NCI-H446 treated with DMSO at 0.1 percent for 48 hours (cell line): ENCODE data around the gene LIN37.
"Not testable (repeated sequence)": the region's sequence is repeated elsewhere in the genome, so short reads cannot be mapped to it uniquely, and the experiment has no call there.

ENCODE experiments used
- DNase-seq: peaks from one replicate; lab custom pipeline; 2025; lab: John Stamatoyannopoulos, UW

Gene LIN37

DNA sequence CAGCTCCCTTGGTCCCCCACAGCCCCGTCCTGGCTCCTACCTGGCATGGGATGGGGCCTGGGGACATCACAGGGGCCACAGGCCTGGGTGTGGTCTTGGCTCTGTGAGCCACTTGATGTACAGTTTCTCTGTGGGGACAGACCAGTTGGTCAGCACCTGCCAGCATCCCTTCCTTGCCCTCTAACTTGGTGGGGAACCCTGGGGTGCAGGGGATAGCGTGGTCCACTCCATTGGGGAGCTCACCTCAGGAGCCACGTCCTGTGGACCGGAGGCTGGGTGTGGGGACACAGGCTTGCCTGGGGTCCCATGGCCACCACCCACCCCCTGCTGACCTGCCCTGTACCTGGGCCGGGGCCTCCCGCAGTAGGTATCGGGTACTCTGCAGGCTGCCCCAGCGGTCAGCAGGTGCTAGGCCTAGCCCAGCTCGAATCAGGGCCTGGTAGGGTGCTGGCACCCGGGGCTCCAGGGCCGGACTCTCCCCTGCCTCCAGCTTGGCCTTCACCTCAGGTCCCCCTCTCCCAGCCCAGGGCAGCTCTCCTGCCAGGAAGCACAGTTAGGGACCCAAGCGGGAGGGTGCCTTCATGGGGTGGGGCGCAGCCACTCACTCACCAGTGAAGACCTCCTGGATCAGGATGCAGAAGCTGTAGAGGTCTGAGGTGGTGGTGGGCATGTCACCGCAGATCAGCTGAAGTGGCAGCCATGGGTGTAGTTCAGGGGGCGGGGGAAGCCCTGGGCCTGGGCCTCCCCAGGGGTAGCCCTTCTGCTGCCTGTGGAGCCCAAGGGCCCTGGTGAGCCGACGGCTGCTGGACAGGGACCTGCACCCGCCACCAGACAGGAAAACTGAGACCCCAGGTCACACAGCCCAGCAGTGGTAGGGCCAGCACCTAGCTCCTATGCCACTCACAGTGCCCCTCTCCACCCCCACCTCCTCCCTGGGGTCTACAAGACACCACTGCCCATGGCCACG, 41.9 kb downstream of the LIN37 start:
- no peak for DNase-seq

DNA sequence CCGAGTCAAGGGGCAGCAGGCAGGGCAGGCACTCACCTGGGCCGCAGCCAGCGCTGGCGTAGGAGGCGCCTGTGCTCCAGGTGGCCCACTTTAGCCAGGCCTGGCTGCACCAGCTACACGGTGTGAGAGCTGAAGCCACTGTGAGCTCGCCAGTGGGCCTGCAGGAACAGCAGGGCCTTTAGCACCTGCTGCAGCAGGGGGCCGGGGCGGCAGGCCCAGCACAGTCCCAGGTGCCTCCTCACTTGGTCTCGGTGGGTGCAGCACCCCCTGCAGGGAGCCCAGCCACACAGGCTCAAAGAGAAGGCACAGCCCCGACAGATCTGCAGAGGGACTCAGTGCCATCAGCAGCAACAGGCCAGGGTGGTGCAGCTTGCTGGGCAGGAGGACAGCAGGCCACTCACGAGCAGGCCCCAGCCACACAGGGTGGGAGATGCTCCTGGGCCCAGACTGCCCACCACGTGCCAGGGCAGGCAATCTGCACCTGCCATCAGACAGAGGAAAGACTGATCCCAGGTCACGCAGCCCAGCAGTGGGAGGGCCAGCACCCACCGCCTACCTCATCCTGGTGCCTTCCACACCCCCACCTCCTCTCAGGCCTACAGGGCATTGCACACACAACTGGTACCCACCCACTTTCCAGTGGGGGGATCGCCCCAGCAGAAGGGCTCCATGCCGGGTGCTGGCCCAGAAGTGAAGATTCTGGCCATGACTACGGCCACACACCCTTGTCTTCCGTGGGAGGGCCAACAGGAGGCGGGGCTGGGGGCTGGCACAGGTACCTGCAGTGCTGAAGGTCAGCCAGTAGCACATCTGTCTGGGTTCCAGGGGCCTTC, 42.8 kb downstream of the LIN37 start:
- DNase-seq = no peak

DNA sequence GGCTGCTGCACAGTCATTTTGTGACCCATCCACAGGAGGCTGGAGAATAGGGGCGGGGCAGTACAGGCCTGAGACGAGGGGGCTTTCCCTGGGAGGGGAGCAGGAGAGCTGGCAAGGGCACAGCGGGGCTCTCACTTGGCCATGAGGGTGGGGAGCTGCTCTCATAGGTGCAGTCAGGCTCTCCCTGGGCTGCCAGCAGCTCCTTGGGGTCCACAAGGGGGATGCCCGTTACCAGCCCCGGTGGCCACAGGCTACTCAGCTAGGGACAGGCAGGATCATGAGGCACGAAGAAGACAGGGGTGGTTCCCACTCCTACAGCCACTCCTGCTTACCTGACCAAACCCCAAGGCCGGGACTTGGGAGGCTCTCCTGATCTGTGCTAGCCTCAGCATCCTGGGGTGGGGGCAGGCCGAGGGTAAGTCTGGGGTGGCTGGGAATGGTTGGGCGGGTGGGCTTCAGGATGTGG, 43.5 kb downstream of the LIN37 start:
- no peak for DNase-seq

DNA sequence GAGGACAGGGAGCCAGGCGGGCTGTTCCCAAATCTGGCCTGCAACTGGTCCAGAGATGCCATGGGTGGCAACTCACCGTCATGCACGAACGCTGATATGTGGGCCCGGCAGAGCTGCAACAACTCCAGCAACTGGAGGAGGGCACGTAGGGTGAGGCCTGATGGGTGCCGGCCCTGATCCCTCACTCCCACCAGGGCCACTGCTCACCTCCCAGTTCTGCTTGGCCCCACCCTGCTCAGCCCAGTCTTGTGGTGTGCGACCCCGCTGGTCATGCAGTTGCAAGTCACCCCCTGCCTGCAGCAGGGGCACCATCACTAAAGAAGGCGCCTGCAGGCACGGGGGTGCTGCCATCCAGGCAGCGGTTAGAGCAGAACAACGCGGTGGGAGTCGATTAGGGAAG, 43.9 kb downstream of the LIN37 start:
- DNase-seq = no peak

DNA sequence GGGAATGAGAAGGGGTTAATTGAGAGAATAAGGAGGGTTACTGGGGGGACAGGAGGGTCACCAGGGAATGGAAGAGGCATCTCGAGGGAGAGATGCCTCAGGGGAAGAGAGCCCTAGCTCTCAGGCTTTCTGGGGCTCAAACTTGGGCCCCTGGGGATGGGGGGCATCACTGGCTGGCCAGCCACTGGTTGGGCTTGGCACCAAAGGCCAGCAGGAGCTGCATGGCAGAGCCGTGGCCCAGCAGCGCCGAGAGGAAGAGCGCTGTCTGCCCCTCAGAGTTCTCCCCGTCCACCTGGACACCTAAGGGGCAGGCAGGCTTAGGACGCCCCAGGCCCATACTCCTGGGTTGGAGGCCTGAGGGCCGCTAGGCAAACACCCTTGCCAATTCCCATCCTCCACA, 44.5 kb downstream of the LIN37 start:
- DNase-seq = no peak

DNA sequence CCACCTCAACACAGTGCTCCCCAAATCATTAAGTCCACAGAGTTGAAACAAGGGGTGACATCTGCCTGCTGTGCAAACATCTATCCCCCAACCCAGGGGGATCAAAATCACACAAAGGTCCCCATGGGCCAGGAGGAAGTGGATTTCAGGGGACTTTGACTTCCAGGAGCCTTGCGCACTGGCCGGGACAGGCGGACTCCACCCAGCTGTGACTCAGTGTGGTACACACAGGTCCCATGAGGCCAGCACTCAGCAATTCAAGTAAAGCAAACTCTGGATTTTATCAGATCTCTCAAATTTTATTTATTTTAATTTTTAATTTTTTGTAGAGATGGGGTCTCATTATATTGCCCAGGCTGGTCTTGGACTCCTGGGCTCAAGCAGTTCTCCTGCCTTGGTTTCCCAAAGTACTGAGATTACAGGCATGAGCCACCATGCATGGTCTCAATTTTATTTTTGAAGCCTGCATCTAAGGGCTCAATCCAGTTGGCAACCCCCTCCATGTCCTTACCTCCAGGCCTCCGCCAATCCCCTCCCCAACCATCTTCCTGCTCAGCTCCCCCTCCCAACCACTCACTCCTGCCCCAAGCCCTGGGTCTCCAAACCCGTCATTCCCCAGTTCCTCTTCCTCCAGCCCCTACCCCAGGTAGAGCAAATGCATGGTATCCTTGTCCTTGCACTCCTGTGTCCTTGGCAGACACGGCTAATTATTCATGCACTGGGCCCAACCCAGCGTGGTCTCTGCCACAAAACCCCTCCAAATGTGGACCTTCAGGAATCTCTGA, 45.2 kb downstream of the LIN37 start:
- no peak for DNase-seq

DNA sequence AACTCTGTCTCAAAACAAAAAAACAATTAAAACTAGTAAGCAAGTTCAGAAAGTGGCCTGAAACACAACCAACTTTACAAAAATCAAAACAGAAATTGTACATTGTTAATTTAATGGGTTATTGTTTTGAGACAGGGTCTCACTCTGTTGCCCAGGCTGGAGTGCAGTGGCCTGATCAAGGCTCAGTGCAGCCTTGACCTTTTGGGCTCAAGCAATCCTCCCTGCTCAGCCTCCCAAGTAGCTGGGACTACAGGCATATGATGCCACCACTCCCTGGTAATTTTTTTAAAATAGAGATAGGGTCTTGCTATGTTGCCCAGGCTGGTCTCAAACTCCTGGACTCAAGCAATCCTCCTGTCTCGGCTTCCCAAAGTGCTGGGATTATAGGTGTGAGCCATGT, 47.2 kb downstream of the LIN37 start:
- DNase-seq = not testable (repeated sequence)

DNA sequence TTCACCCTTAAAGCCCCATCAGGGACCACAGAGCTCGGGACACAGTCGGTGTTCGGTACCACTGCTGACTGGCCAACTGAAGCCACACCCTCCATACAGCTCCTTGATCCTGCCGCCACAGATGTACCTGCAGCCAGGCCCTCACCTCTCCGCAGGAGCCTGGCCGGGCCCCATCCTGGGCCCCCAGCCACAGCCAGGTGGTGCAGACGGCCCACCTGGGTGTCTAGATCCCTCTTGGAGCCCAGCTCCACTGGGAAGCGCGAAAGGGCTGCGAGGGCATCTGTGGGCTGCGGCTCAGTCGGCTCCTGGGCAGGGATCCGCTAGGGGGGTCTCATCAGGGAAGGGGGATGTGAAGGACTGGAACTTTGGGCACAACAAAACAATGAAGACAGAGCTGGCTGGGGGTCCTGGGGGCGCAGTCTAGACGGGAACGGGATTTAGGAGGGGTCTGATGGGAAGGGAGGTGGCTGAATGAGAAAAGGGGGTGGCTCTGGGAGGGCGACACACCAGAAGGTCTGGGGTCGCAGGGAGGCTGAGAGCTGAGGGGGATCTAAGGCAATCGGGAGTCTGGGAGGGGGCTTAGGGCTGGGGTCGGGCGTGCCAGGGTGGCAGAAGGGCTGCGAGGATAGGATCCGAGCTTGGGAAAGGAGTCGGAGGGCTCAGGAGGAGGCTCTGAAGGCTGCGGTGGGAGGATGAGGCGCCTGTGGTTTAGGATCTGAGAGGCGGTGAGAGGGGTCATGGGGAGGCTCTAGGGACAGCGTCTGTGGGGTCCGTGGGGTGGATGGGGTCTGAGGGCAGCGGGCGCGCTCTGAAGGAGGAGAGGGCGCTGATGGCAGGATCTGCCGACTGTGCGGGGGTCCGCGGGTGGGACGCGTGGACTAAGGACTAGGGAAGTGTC, 48.5 kb downstream of the LIN37 start:
- no peak for DNase-seq

DNA sequence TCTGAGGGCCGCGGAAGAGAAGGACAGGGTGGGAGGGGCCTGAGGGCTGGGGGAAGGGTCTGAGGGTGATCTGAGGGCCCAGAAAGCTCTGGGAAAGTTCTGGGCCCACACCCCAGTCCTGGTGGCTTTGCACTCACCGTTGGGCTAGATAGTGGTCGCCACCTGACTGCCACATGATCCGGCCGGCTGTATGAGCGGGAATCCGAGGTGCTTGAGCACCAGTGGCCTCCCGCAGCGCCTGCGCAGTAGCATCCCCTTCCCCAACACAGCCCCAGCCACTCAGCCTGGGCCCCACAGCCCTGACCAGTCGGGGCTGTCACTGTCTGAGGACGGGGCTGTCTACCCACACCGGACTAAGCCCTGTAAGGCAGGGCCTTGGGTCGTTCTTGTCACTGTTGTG, 49.3 kb downstream of the LIN37 start:
- no peak for DNase-seq

DNA sequence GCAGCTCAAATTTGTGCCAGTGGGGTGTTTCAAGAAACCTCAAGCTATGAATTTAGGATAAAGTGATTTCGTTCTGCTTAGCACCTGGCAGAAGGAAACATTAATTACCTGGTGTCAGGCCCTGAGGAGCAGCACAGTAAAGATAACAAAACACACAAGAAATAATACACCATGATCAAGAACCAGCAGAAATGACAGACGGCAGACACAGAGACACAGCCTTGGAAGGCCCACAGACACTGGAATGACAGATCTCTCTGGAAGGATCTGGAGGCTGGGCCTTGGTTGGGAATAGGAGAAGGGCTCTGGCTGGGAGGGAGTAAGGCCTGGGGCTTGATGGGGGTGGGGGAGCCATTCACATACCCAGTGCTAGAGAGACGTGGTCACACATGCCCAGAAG, 53.5 kb downstream of the LIN37 start:
- DNase-seq = no peak
